Measurements from ENCODE around the gene FBXO41. TPM values are rescaled to one million over a fixed set of nuclear protein-coding genes. Genes with fewer than 3 reads are reported as not detected.

The FBXO41 gene, protein sequence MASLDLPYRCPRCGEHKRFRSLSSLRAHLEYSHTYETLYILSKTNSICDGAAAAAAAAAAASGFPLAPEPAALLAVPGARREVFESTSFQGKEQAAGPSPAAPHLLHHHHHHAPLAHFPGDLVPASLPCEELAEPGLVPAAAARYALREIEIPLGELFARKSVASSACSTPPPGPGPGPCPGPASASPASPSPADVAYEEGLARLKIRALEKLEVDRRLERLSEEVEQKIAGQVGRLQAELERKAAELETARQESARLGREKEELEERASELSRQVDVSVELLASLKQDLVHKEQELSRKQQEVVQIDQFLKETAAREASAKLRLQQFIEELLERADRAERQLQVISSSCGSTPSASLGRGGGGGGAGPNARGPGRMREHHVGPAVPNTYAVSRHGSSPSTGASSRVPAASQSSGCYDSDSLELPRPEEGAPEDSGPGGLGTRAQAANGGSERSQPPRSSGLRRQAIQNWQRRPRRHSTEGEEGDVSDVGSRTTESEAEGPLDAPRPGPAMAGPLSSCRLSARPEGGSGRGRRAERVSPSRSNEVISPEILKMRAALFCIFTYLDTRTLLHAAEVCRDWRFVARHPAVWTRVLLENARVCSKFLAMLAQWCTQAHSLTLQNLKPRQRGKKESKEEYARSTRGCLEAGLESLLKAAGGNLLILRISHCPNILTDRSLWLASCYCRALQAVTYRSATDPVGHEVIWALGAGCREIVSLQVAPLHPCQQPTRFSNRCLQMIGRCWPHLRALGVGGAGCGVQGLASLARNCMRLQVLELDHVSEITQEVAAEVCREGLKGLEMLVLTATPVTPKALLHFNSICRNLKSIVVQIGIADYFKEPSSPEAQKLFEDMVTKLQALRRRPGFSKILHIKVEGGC
- total RNA-seq (10 to 100 TPM; 13.3 to 13.5 TPM), total RNA-seq (21.7 to 24.6 reads per million in 2 donors)

DNA sequence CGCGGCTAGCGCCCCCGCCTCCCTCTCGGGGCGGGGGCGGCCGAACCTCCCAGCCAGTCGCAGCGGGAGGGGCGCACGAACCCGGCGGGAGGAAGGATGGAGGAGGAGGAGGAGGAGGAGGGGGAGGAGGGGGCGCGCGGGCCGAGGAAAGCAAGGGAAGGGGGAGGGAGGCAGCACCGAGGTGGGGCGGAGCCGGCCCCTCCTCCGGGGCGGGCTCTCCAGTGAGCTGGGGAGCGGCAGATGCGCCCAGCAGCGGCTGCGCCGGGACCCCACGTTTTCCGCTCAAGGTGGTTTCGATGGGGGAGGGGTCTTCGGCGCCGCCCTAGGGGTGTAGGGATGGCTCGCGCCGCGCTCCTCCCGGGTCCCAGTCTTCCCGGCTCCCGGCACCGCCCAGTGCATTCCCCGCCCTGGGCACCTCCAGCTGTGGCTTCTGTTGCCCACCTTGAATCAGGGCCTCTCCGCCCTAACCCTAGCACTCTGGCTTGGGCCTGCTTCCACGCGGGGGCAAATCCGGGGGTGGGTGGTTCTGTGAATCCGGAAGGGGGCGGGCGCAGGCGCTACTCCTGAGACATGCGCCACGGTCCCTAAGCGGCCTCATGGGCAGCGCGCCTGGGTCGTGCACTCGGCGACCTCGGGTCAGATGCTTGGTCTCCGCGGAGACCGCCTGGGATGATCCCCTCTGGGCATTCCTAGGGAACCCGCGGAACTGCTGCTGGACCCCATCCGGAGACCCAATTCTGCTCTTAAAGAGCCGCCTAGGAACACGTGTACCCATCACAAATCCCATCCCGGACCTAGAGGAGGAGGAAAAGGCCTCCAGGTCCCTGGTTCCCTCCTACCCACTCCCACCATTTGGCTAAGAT lies at the start of gene FBXO41:
TSS of gene FBXO41 (minus strand) at position 183 of the 863 bp plus-strand sequence. CDS start 14,848 bp downstream, outside the sequence.
- Mint-ChIP-seq H3K36me3 (ENCODE audit: low read depth) (peaks cover 5% of the 10 kb centered on the region), H3K4me1 (peaks cover 17% of the 10 kb centered on the region), H3K4me3 (peak within 1 kb of the TSS; percentile 87), H3K27ac (no peak within 1 kb of the TSS), H3K27me3 (peaks cover 34% of the 10 kb centered on the region)
- DNase-seq, result peak in 2 of 3 donors; percentile 46 to 55
- no peaks in the 10 kb centered on the region for H3K9me3 ChIP-seq (ENCODE audit: control insufficient read depth, low read length, poor library complexity, severe bottlenecking)
- peak; percentile 80 for ATAC-seq

DNA sequence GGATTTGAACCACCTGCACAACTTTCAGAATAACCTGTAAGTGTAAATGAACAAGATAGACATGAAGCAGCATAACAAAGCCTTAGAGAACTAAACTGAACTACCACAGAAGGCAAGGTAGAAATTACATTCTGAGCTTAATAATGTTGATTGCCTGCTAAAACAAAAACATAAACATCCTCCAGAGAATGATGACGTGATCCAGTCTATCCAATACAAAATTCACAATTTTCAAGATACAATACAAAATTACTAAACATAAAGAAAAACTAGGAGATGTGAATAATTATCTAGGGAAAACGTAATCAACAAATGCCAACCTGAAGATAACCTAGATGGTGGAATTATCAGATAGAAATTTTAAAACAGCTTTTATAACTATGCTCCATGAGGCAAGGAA lies 49.8 kb upstream of the FBXO41 start:
- H3K4me1 Mint-ChIP-seq, result no peaks in the 10 kb centered on the region
- no peak overlapping the region for H3K4me3 Mint-ChIP-seq
- peaks cover 7% of the 10 kb centered on the region for H3K9me3 ChIP-seq (ENCODE audit: control insufficient read depth, low read length, poor library complexity, severe bottlenecking)
- ATAC-seq (no peak), DNase-seq (no peak)
- H3K27me3 Mint-ChIP-seq, result peaks cover 16% of the 10 kb centered on the region
- H3K27ac Mint-ChIP-seq, result no peak overlapping the region
- H3K36me3 Mint-ChIP-seq (ENCODE audit: low read depth), result peaks cover 2% of the 10 kb centered on the region

DNA sequence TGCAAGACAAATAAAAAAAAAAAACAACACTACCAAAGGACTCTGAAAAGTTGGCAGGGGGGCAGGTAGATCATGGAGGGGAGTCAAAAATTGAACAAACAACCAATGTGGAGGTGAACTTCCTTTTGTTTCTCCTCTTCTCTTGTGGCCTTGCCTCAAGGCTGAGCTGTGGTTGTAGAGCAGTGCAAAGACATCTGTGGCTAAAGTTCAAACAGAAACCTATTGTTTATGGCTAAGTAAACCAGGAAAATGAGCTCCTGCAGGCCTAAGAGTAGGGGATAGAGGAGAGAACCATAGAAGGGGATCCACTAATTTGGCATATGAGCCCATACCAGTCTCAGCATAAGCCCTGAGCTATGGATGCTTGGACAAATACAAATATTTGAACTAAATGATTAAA lies 49.3 kb upstream of the FBXO41 start:
- no peak for DNase-seq
- Mint-ChIP-seq H3K36me3 (ENCODE audit: low read depth) (peaks cover 2% of the 10 kb centered on the region), H3K4me3 (no peak overlapping the region), H3K27ac (no peak overlapping the region), H3K4me1 (no peaks in the 10 kb centered on the region), H3K27me3 (peaks cover 18% of the 10 kb centered on the region)
- H3K9me3 ChIP-seq (ENCODE audit: control insufficient read depth, low read length, poor library complexity, severe bottlenecking), result peaks cover 7% of the 10 kb centered on the region
- no peak for ATAC-seq

DNA sequence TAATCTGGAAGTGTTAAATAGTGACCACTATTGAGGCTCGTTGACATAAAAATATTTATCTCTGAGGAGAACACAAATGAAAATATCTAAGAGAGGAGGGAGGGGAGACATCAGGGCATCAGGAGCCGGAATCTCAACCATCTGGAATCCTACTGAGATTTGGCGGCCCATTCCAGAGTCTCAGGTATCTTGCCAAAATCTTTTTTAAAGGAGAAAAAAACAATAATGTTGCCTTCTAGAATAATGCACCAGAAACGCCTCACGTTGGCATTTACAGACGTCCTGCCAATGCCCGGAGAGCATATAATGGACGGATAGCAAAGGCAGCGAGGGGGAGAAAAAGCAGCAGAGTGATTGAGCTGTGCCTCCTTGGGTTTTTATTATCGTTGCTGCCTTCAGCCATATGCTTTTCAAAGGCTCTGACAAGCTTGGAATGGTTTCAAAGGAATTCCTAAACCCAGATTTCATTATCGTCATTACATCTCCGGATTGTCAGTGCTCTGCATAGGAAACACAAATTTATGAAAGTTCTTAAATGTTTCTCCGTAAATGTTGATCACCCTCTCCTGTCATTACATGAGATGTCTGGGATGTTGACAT lies 39.9 kb upstream of the FBXO41 start:
- peaks cover 79% of the 10 kb centered on the region for H3K27me3 Mint-ChIP-seq
- no peak overlapping the region for H3K27ac Mint-ChIP-seq
- no peak overlapping the region for H3K4me3 Mint-ChIP-seq
- no peaks in the 10 kb centered on the region for H3K4me1 Mint-ChIP-seq
- no peaks in the 10 kb centered on the region for H3K36me3 Mint-ChIP-seq (ENCODE audit: low read depth)
- no peaks in the 10 kb centered on the region for H3K9me3 ChIP-seq (ENCODE audit: control insufficient read depth, low read length, poor library complexity, severe bottlenecking)
- no peak for ATAC-seq
- DNase-seq, result no peak

DNA sequence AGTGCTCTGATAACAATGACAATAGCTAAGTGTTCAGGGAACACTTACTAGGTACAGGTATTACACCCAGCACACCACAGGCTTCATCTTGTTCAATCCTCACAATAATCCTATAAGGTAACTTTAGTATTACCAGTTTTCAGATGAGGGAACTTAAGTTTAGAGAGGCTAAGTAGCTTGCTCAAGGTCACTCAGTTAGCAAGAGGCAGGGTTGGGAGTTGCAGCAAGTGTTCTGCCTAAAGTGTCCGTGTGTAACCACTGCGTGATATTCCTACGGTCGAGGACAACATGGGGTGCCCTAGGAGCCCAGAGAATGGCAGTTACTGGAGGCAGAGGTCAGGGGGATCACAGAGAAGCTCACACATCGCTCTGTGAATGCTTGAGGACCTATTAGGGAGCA lies 39.3 kb upstream of the FBXO41 start:
- no peak for ATAC-seq
- H3K4me1 Mint-ChIP-seq, result no peaks in the 10 kb centered on the region
- H3K4me3 Mint-ChIP-seq, result no peak overlapping the region
- peaks cover 76% of the 10 kb centered on the region for H3K27me3 Mint-ChIP-seq
- no peaks in the 10 kb centered on the region for H3K9me3 ChIP-seq (ENCODE audit: control insufficient read depth, low read length, poor library complexity, severe bottlenecking)
- H3K27ac Mint-ChIP-seq, result no peak overlapping the region
- DNase-seq, result no peak
- H3K36me3 Mint-ChIP-seq (ENCODE audit: low read depth), result no peaks in the 10 kb centered on the region

DNA sequence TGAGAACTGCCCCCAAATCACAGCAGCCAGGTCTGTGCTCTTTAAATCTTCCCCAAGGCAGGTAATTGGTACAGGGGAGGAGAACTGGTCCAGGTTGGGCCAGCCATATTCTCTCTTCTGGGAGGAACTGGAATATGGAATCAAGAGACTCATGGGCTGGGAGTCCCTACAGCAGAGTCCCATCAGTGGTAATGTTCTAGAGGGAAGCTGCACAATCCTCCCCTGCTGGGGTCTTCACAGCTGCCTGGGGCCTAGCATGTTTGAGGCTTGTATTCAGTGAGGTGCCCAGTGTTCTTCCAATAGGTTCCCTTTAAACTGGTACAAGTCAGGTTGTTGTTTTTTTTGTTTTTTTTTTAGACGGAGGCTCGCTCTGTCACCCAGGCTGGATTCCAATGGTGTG lies 30.2 kb upstream of the FBXO41 start:
- Mint-ChIP-seq H3K36me3 (ENCODE audit: low read depth) (no peaks in the 10 kb centered on the region), H3K4me1 (peaks cover 2% of the 10 kb centered on the region), H3K27me3 (peaks cover 57% of the 10 kb centered on the region), H3K27ac (no peak overlapping the region), H3K4me3 (no peak overlapping the region)
- ATAC-seq (no peak), DNase-seq (no peak)
- no peaks in the 10 kb centered on the region for H3K9me3 ChIP-seq (ENCODE audit: control insufficient read depth, low read length, poor library complexity, severe bottlenecking)

DNA sequence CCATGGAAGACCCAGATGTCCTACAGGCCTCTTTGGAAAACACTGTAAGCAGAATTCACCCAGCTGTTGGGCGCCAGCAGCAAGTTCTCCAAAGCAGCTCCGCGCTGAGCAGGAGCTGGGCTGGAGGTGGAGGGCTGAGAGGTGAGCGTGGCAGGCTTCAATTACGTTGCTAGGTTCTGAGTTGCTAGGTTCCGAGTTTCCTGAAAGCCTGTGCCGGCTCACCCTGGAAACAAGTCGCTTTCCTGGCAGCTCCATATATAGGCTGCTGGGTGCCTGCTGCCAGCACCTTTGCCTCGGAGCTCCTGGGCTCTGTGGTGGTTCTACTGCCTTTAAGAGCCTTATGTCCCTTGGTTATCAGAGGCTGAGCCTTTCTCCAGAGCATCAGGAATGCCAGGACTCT lies 23.4 kb upstream of the FBXO41 start:
- ATAC-seq (no peak), DNase-seq (no peak)
- H3K9me3 ChIP-seq (ENCODE audit: control insufficient read depth, low read length, poor library complexity, severe bottlenecking), result no peaks in the 10 kb centered on the region
- H3K4me1 Mint-ChIP-seq, result peaks cover 2% of the 10 kb centered on the region
- H3K27ac Mint-ChIP-seq, result no peak overlapping the region
- no peak overlapping the region for H3K4me3 Mint-ChIP-seq
- no peaks in the 10 kb centered on the region for H3K36me3 Mint-ChIP-seq (ENCODE audit: low read depth)
- peaks cover 32% of the 10 kb centered on the region for H3K27me3 Mint-ChIP-seq

DNA sequence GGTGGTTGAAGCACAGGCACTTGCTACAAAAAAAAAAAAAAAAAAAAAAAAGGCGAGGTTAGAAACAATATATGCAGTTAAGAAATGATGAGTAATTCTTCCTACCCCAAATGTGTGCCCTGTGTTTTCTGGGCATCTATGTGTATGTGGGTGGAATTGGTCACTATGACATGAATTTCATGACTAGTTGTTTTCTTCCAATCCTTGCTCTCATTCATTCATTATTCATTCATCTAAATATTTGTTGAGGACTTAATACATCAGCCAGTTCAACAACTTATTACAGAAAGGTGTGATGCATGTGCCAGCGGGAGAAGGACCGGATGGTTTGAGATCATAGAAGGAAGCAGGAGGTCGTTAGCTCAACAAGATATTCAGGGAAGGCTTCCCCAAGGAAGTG lies 17.4 kb upstream of the FBXO41 start:
- no peaks in the 10 kb centered on the region for H3K9me3 ChIP-seq (ENCODE audit: control insufficient read depth, low read length, poor library complexity, severe bottlenecking)
- H3K27me3 Mint-ChIP-seq, result peaks cover 61% of the 10 kb centered on the region
- no peaks in the 10 kb centered on the region for H3K36me3 Mint-ChIP-seq (ENCODE audit: low read depth)
- ATAC-seq (no peak), DNase-seq (no peak)
- peaks cover 5% of the 10 kb centered on the region for H3K4me1 Mint-ChIP-seq
- H3K27ac Mint-ChIP-seq, result no peak overlapping the region
- no peak overlapping the region for H3K4me3 Mint-ChIP-seq

DNA sequence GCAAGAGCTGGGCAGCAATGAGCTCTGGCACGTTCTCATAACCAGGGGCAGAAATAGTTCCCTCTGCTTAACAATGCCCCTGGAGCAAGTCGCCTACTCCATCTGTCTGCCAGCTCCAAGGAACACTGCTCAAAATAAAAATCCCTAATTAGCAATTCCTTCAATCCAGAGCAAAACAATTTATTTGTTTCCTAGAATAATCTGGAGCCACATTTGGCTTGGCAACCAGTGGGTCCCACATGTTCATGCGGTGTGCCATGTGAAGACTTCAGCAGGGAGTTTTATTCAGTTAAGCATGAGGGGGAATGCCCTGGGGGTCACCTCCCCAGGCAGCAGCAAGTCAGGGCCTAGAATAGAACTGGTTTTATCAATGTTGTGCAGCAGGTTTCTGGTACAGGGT lies 16.6 kb upstream of the FBXO41 start:
- peaks cover 68% of the 10 kb centered on the region for H3K27me3 Mint-ChIP-seq
- no peak for ATAC-seq

DNA sequence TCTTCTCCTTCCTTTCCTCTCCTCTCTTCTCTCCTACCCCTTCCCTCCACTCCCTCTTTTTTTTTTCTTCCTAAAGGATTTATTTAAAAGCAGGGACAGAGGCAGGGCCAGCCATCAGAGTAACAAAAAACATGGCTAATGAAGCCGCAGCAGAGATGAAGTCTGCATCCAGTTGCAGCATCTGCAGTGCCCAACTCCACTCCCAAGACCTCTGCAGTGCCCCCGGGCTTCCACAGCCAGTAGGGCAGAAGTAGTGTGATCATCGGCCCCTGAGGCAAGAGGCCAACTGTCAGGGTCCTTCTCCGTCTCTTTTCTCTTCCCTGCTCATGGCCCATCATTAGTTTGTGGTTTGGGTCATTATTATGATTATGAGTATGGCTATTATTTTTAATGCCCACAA lies 13.3 kb upstream of the FBXO41 start:
- Mint-ChIP-seq H3K4me1 (peaks cover 3% of the 10 kb centered on the region), H3K4me3 (no peak overlapping the region), H3K27me3 (peaks cover 72% of the 10 kb centered on the region), H3K36me3 (ENCODE audit: low read depth) (no peaks in the 10 kb centered on the region), H3K27ac (no peak overlapping the region)
- no peak for ATAC-seq
- no peaks in the 10 kb centered on the region for H3K9me3 ChIP-seq (ENCODE audit: control insufficient read depth, low read length, poor library complexity, severe bottlenecking)
- DNase-seq, result no peak

More for the DNA sequence above, 16.6 kb upstream of the FBXO41 start:
- no peaks in the 10 kb centered on the region for H3K36me3 Mint-ChIP-seq (ENCODE audit: low read depth)
- H3K27ac Mint-ChIP-seq, result no peak overlapping the region
- H3K9me3 ChIP-seq (ENCODE audit: control insufficient read depth, low read length, poor library complexity, severe bottlenecking), result no peaks in the 10 kb centered on the region
- no peak for DNase-seq
- H3K4me1 Mint-ChIP-seq, result peaks cover 4% of the 10 kb centered on the region
- H3K4me3 Mint-ChIP-seq, result no peak overlapping the region

DNA sequence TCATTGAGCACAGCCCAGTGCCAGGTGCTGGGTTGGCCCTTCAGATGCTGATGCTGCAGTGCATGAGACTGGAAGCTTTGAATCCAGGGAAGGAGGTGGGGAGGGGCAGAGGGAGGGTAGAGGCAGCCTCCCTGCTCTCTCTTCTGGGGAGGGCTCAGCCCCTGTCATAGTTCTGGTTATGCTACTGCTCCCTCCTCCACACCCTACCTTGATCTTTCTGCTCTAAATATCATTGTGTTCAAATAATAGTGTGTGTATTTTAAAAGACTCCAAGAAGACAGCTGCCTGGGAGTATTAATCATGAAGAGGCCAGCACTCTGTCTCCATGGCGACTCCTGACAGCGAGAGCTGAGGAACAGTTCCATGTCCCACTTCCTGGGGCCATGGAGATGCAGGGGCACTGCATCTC lies 12.9 kb upstream of the FBXO41 start:
- DNase-seq (no peak), ATAC-seq (no peak)
- peaks cover 3% of the 10 kb centered on the region for H3K4me1 Mint-ChIP-seq
- no peak overlapping the region for H3K27ac Mint-ChIP-seq
- peaks cover 68% of the 10 kb centered on the region for H3K27me3 Mint-ChIP-seq
- no peaks in the 10 kb centered on the region for H3K9me3 ChIP-seq (ENCODE audit: control insufficient read depth, low read length, poor library complexity, severe bottlenecking)
- no peaks in the 10 kb centered on the region for H3K36me3 Mint-ChIP-seq (ENCODE audit: low read depth)
- H3K4me3 Mint-ChIP-seq, result no peak overlapping the region

DNA sequence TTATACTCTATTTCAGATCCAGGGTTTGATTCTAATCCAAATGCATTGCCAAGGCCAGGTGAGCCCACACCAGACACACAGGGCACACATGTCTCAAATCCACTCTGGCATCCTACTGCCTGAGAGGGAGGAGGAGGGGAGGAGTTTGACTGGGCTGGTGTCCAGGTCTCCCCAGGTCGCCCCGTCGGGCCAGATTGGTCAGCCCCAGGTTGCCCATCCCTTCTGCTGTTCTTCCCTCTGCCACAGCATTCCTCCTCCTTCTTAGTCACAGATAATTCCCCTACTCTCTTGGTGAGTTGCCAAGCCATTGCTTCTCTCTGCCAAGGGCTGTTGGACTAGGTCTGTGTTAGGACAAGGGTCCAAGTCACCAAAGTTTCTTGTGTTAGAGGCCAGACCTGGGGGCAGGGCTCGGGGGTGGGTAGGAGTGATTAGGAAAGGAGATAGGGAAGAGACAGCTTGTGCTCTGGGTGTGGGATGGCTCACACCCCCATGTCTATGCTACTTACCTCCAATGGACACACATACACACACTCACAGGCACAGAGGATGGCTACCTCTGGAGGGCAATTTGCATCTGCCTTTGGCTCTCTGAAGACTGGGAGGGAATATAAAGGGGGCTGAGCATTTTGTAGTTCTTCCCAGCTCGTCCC lies 11.6 kb upstream of the FBXO41 start:
- peaks cover 9% of the 10 kb centered on the region for H3K4me1 Mint-ChIP-seq
- peaks cover 64% of the 10 kb centered on the region for H3K27me3 Mint-ChIP-seq
- no peak for DNase-seq
- no peaks in the 10 kb centered on the region for H3K36me3 Mint-ChIP-seq (ENCODE audit: low read depth)
- no peaks in the 10 kb centered on the region for H3K9me3 ChIP-seq (ENCODE audit: control insufficient read depth, low read length, poor library complexity, severe bottlenecking)
- H3K4me3 Mint-ChIP-seq, result no peak overlapping the region
- H3K27ac Mint-ChIP-seq, result peak overlapping the region; percentile 3
- ATAC-seq, result no peak

Data from T-helper 17 cell (primary cell).